HL-60/S4 treated with retinoic acid at 250 ng/mL for 4 days and 3 days (cell line): ENCODE data around the gene CRTC3.
"Not testable (repeated sequence)": the region's sequence is repeated elsewhere in the genome, so short reads cannot be mapped to it uniquely, and the experiment has no call there.

ENCODE experiments used
- in situ Hi-C: fragments of 300-500 bp; cut with MboI; formaldehyde crosslinking; loops from 2 replicates; pipeline ENCODE4 v1.7.0; 2022; ENCODE audit warnings: low sequenced_read_pairs

Gene CRTC3

GRCh38 chr15:90646662-90647305 lies 117.1 kb downstream of the CRTC3 start:
- in situ Hi-C loops: no loop called here

GRCh38 chr15:90647326-90647725 lies 117.6 kb downstream of the CRTC3 start:
- in situ Hi-C loops: no loop called here

- in situ Hi-C loops: no loop called here
These were observed 118.7 kb downstream of the CRTC3 start for GRCh38 chr15:90648137-90649070.

GRCh38 chr15:90650117-90650955 lies 120.6 kb downstream of the CRTC3 start:
- in situ Hi-C loops: no loop called here

- in situ Hi-C loops: no loop called here
These were observed 121.4 kb downstream of the CRTC3 start for GRCh38 chr15:90650956-90651689.

- in situ Hi-C loops: no loop called here
These were observed 124.8 kb downstream of the CRTC3 start for GRCh38 chr15:90654233-90655136.

- in situ Hi-C loops: not testable (repeated sequence)
These were observed 127.9 kb downstream of the CRTC3 start for GRCh38 chr15:90657520-90658172.

- in situ Hi-C loops: no loop called here
These were observed 129.8 kb downstream of the CRTC3 start for GRCh38 chr15:90659481-90659880.

- in situ Hi-C loops: no loop called here
These were observed 130.7 kb downstream of the CRTC3 start for GRCh38 chr15:90660195-90660998.

- in situ Hi-C loops: not testable (repeated sequence)
These were observed 131.2 kb downstream of the CRTC3 start for GRCh38 chr15:90660999-90661330.

- in situ Hi-C loops: not testable (repeated sequence)
These were observed 134.3 kb downstream of the CRTC3 start for GRCh38 chr15:90664081-90664461.

- in situ Hi-C loops: no loop called here
These were observed 135.0 kb downstream of the CRTC3 start for GRCh38 chr15:90664650-90665287.

GRCh38 chr15:90665288-90666134 lies 135.8 kb downstream of the CRTC3 start:
- in situ Hi-C loops: no loop called here

GRCh38 chr15:90666135-90666909 lies 136.6 kb downstream of the CRTC3 start:
- in situ Hi-C loops: no loop called here

GRCh38 chr15:90667073-90667754 lies 137.5 kb downstream of the CRTC3 start:
- in situ Hi-C loops: no loop called here
